WTC11 (cell line): ENCODE measurements around the gene PPWD1. TPM values are rescaled to one million over a fixed set of nuclear protein-coding genes. Genes with fewer than 3 reads are reported as not detected.

Experiments
- ATAC-seq: fragments of 200-7000 bp; cut with Tn5 transposase; 2 replicates; pipeline ENCODE4 v1.10.0; 2021; ENCODE audit warnings: mild to moderate bottlenecking, moderate library complexity
- Bru-seq: library from RNA; stranded (reverse); fragments of 400-500 nt; gene quantifications from one replicate; lab custom pipeline; 2021; lab: Mats Ljungman, UMichigan
- CTCF ChIA-PET: fragments of 300-600 bp; sonication (Branson Sonifier 250); formaldehyde crosslinking; loops from one replicate; lab custom pipeline; 2021; ENCODE audit warnings: antibody characterized with exemption; lab: Charles Lee
- POLR2A ChIA-PET: fragments of 350-600 bp; sonication (Branson Sonifier 250); formaldehyde crosslinking; loops from one replicate; lab custom pipeline; 2021; ENCODE audit warnings: antibody characterized with exemption; lab: Charles Lee
- DNase-seq: peaks from one replicate; pipeline ENCODE4 v3.0.0; 2021; ENCODE audit warnings: low spot score
- H3K27ac Mint-ChIP-seq: 2 replicates; pipeline ENCODE4 v1.8.0; 2021; ENCODE audit warnings: mixed read lengths
- H3K27me3 Mint-ChIP-seq: 2 replicates; pipeline ENCODE4 v1.8.0; 2021; ENCODE audit warnings: low read depth, mild to moderate bottlenecking, moderate library complexity, mixed read lengths
- H3K36me3 Mint-ChIP-seq: 2 replicates; pipeline ENCODE4 v1.8.0; 2021; ENCODE audit warnings: mixed read lengths
- H3K4me1 Mint-ChIP-seq: 2 replicates; pipeline ENCODE4 v1.8.0; 2022; ENCODE audit warnings: mixed read lengths
- H3K4me3 Mint-ChIP-seq: 2 replicates; pipeline ENCODE4 v1.8.0; 2021; ENCODE audit warnings: mild to moderate bottlenecking, moderate library complexity, mixed read lengths
- H3K9me3 Mint-ChIP-seq: 2 replicates; pipeline ENCODE4 v1.8.0; 2021; ENCODE audit warnings: mixed read lengths
- ATF1 ChIP-seq: sonication (generic); formaldehyde crosslinking; IDR thresholded peaks from 2 replicates; pipeline ENCODE4 v1.8.1; 2023; ENCODE audit warnings: mild to moderate bottlenecking, moderate library complexity, missing genetic modification reagents
- CREM ChIP-seq: sonication (generic); formaldehyde crosslinking; IDR thresholded peaks from 2 replicates; pipeline ENCODE4 v1.8.1; 2022; ENCODE audit warnings: mild to moderate bottlenecking, missing genetic modification reagents, moderate library complexity
- ELF4 ChIP-seq: sonication (generic); formaldehyde crosslinking; IDR thresholded peaks from 2 replicates; pipeline ENCODE4 v1.8.1; 2022; ENCODE audit warnings: low read depth, mild to moderate bottlenecking, moderate library complexity, missing genetic modification reagents
- GABPB1 ChIP-seq: sonication (generic); formaldehyde crosslinking; IDR thresholded peaks from 2 replicates; pipeline ENCODE4 v1.8.1; 2023; ENCODE audit warnings: mild to moderate bottlenecking, missing genetic modification reagents
- GTF2I ChIP-seq: fragments of 250-450 bp; sonication (Bioruptor Pico); conservative IDR thresholded peaks from 2 replicates; pipeline ENCODE4 v1.4.0; 2021; ENCODE audit warnings: mild to moderate bottlenecking
- HMGA2 ChIP-seq: fragments of 250-450 bp; sonication (Bioruptor Pico); IDR thresholded peaks from 2 replicates; pipeline ENCODE4 v1.4.0; 2021; ENCODE audit warnings: mild to moderate bottlenecking, moderate library complexity
- KAT7 ChIP-seq: sonication (generic); formaldehyde crosslinking; IDR thresholded peaks from 2 replicates; pipeline ENCODE4 v1.8.1; 2023; ENCODE audit warnings: missing genetic modification reagents, mild to moderate bottlenecking, borderline replicate concordance
- NFATC4 ChIP-seq: fragments of 250-450 bp; sonication (Bioruptor Pico); IDR thresholded peaks from 2 replicates; pipeline ENCODE4 v1.9.0; 2021; ENCODE audit warnings: mild to moderate bottlenecking
- NFYB ChIP-seq: sonication (generic); formaldehyde crosslinking; conservative IDR thresholded peaks from 2 replicates; pipeline ENCODE4 v1.8.0; 2022; ENCODE audit warnings: low read depth, missing genetic modification reagents
- SP1 ChIP-seq: sonication (generic); formaldehyde crosslinking; conservative IDR thresholded peaks from 2 replicates; pipeline ENCODE4 v1.8.1; 2022; ENCODE audit warnings: missing genetic modification reagents
- ZNF671 ChIP-seq: fragments of 250-450 bp; sonication (Bioruptor Pico); IDR thresholded peaks from 2 replicates; pipeline ENCODE4 v1.8.0; 2021; ENCODE audit warnings: mild to moderate bottlenecking
- long read RNA-seq, 3 experiments: library from RNA in 1 of 3; library from capped mRNA in 1 of 3; library from polyadenylated mRNA in 1 of 3; unstranded in 2 of 3; stranded (forward) in 1 of 3; transcript quantifications; one replicate each; pipeline ENCODE4 v2.0.0, GENCODE V29; 2021
- total RNA-seq: library from RNA; stranded (reverse); gene quantifications from 3 replicates; pipeline ENCODE4 v1.2.3, GENCODE V29; 2021
- TF ChIP-seq, protein P1 (sequence below): sonication (generic); formaldehyde crosslinking; IDR thresholded peaks from 2 replicates; pipeline ENCODE4 v1.8.0; 2023; ENCODE audit warnings: missing genetic modification reagents, mild to moderate bottlenecking, borderline replicate concordance
- TF ChIP-seq, protein P2 (sequence below): fragments of 250-450 bp; sonication (Bioruptor Pico); IDR thresholded peaks from 2 replicates; pipeline ENCODE4 v1.9.0; 2021; ENCODE audit warnings: mild to moderate bottlenecking
- TF ChIP-seq, protein P3 (sequence below): fragments of 250-450 bp; sonication (Bioruptor Pico); IDR thresholded peaks from 2 replicates; pipeline ENCODE4 v1.8.0; 2021; ENCODE audit warnings: mild to moderate bottlenecking
- TF ChIP-seq, protein P4 (sequence below): sonication (generic); formaldehyde crosslinking; IDR thresholded peaks from 2 replicates; pipeline ENCODE4 v1.8.0; 2023; ENCODE audit warnings: mild to moderate bottlenecking, missing genetic modification reagents
- TF ChIP-seq, protein P5 (sequence below): sonication (generic); formaldehyde crosslinking; IDR thresholded peaks from 2 replicates; pipeline ENCODE4 v1.8.1; 2022; ENCODE audit warnings: low read depth, mild to moderate bottlenecking, moderate library complexity, missing genetic modification reagents, borderline replicate concordance
- TF ChIP-seq, protein P6 (sequence below): sonication (generic); formaldehyde crosslinking; IDR thresholded peaks from 2 replicates; pipeline ENCODE4 v1.8.1; 2023; ENCODE audit warnings: mild to moderate bottlenecking, missing genetic modification reagents
- TF ChIP-seq, protein P7 (sequence below): sonication (generic); formaldehyde crosslinking; IDR thresholded peaks from 2 replicates; pipeline ENCODE4 v1.8.0; 2022; ENCODE audit warnings: mild to moderate bottlenecking, missing genetic modification reagents

The PPWD1 gene
- 34.7 to 36.4 TPM (median 35.7 TPM) in 3 replicates for total RNA-seq
- Bru-seq, nascent RNA = percentile 93 among the genes with signal in this experiment
- long read RNA-seq, experiment 1, transcript PPWD1-201 (11 exons, 2,166 nt) = major isoform, 161 of 216 reads
- long read RNA-seq, experiment 1, partial matches to known transcripts = 13 of 216 reads
- long read RNA-seq, experiment 1, other reads (novel, unspliced or antisense) = 37 of 216 reads
- long read RNA-seq, experiment 2, transcript PPWD1-201 (11 exons, 2,166 nt) = major isoform, 27 of 48 reads
- long read RNA-seq, experiment 2, partial matches to known transcripts = 8 of 48 reads
- long read RNA-seq, experiment 2, other reads (novel, unspliced or antisense) = 9 of 48 reads
- long read RNA-seq, experiment 3, transcript PPWD1-201 (11 exons, 2,166 nt) = major isoform, 102 of 115 reads
- long read RNA-seq, experiment 3, partial matches to known transcripts = 4 of 115 reads
- long read RNA-seq, experiment 3, other reads (novel, unspliced or antisense) = 8 of 115 reads

DNA sequence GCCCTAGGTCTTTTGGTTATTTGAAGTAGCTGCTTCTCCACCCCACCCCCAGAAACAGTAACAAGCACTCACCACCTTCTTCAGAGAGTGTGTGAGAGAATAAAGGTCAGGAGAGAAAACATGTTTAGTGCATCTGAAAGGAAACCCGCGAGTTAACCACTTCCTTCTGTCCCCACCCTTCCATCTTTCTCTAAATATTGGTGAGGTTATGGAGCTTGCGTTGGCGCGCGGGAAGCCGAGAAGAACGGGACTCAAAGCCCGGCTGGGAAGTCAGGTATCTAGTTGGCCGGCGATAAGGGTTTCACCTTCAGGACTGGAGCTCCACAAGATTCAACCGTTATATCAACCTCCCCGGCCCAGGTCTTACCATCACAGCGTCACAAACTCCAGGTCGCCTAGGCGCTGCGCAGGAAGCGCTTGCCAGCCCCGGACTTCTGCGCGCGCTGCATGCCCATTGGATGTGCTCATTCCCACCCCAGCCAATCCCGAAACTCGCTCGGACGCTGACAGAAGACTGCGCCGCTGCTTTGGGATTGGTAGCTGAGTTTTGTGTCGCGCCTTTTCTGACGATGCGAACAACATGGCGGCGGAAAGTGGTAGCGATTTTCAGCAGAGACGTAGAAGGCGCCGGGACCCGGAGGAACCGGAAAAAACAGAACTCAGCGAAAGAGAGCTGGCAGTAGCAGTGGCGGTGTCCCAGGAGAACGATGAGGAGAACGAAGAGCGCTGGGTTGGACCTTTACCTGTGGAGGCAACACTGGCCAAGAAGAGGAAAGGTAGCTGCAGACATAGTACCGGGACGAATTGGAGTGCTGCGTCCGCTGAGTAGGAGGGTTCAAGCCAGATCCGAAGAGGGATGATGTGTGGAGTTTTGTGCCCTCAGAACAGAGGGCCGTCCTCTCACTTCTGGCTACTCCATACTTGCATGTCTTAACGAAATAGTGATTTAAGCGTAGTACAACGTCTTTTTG is at the start of gene PPWD1, which contains the start of gene CENPK:
Gene PPWD1 (plus strand): TSS at position 566 of the 971 bp plus-strand sequence. CDS start 15 bp downstream, at position 581.
Gene CENPK (minus strand): TSS at position 438 of the 971 bp plus-strand sequence. CDS start 8,261 bp downstream, outside the sequence.
- no peaks in the 10 kb centered on the region for H3K27me3 Mint-ChIP-seq
- peak; percentile 78 for TF ChIP-seq SP1 (CRISPR knock-in tag)
- TF ChIP-seq, protein P1, sequence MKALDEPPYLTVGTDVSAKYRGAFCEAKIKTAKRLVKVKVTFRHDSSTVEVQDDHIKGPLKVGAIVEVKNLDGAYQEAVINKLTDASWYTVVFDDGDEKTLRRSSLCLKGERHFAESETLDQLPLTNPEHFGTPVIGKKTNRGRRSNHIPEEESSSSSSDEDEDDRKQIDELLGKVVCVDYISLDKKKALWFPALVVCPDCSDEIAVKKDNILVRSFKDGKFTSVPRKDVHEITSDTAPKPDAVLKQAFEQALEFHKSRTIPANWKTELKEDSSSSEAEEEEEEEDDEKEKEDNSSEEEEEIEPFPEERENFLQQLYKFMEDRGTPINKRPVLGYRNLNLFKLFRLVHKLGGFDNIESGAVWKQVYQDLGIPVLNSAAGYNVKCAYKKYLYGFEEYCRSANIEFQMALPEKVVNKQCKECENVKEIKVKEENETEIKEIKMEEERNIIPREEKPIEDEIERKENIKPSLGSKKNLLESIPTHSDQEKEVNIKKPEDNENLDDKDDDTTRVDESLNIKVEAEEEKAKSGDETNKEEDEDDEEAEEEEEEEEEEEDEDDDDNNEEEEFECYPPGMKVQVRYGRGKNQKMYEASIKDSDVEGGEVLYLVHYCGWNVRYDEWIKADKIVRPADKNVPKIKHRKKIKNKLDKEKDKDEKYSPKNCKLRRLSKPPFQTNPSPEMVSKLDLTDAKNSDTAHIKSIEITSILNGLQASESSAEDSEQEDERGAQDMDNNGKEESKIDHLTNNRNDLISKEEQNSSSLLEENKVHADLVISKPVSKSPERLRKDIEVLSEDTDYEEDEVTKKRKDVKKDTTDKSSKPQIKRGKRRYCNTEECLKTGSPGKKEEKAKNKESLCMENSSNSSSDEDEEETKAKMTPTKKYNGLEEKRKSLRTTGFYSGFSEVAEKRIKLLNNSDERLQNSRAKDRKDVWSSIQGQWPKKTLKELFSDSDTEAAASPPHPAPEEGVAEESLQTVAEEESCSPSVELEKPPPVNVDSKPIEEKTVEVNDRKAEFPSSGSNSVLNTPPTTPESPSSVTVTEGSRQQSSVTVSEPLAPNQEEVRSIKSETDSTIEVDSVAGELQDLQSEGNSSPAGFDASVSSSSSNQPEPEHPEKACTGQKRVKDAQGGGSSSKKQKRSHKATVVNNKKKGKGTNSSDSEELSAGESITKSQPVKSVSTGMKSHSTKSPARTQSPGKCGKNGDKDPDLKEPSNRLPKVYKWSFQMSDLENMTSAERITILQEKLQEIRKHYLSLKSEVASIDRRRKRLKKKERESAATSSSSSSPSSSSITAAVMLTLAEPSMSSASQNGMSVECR = no peak; the same call in 1 of the 2 replicates
- TF ChIP-seq, protein P2, sequence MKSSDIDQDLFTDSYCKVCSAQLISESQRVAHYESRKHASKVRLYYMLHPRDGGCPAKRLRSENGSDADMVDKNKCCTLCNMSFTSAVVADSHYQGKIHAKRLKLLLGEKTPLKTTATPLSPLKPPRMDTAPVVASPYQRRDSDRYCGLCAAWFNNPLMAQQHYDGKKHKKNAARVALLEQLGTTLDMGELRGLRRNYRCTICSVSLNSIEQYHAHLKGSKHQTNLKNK (CRISPR knock-in tag) = no peak
- TF ChIP-seq, protein P3, sequence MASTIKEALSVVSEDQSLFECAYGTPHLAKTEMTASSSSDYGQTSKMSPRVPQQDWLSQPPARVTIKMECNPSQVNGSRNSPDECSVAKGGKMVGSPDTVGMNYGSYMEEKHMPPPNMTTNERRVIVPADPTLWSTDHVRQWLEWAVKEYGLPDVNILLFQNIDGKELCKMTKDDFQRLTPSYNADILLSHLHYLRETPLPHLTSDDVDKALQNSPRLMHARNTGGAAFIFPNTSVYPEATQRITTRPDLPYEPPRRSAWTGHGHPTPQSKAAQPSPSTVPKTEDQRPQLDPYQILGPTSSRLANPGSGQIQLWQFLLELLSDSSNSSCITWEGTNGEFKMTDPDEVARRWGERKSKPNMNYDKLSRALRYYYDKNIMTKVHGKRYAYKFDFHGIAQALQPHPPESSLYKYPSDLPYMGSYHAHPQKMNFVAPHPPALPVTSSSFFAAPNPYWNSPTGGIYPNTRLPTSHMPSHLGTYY (CRISPR knock-in tag) = no peak
- no peak for TF ChIP-seq ATF1 (CRISPR knock-in tag)
- TF ChIP-seq CREM = peak; percentile 98
- TF ChIP-seq, protein P4, sequence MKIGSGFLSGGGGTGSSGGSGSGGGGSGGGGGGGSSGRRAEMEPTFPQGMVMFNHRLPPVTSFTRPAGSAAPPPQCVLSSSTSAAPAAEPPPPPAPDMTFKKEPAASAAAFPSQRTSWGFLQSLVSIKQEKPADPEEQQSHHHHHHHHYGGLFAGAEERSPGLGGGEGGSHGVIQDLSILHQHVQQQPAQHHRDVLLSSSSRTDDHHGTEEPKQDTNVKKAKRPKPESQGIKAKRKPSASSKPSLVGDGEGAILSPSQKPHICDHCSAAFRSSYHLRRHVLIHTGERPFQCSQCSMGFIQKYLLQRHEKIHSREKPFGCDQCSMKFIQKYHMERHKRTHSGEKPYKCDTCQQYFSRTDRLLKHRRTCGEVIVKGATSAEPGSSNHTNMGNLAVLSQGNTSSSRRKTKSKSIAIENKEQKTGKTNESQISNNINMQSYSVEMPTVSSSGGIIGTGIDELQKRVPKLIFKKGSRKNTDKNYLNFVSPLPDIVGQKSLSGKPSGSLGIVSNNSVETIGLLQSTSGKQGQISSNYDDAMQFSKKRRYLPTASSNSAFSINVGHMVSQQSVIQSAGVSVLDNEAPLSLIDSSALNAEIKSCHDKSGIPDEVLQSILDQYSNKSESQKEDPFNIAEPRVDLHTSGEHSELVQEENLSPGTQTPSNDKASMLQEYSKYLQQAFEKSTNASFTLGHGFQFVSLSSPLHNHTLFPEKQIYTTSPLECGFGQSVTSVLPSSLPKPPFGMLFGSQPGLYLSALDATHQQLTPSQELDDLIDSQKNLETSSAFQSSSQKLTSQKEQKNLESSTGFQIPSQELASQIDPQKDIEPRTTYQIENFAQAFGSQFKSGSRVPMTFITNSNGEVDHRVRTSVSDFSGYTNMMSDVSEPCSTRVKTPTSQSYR (CRISPR knock-in tag) = 0 out of 2 replicates have a peak, but pooled peaks have one; percentile 7
- no peak for TF ChIP-seq ELF4 (CRISPR knock-in tag)
- TF ChIP-seq, protein P5, sequence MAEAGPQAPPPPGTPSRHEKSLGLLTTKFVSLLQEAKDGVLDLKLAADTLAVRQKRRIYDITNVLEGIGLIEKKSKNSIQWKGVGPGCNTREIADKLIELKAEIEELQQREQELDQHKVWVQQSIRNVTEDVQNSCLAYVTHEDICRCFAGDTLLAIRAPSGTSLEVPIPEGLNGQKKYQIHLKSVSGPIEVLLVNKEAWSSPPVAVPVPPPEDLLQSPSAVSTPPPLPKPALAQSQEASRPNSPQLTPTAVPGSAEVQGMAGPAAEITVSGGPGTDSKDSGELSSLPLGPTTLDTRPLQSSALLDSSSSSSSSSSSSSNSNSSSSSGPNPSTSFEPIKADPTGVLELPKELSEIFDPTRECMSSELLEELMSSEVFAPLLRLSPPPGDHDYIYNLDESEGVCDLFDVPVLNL (CRISPR knock-in tag) = peak; percentile 94
- TF ChIP-seq ZNF671 (CRISPR knock-in tag) = no peak
- peak; percentile 96 for TF ChIP-seq NFYB (CRISPR knock-in tag)
- no peak for TF ChIP-seq NFATC4 (CRISPR knock-in tag)
- TF ChIP-seq, protein P6, sequence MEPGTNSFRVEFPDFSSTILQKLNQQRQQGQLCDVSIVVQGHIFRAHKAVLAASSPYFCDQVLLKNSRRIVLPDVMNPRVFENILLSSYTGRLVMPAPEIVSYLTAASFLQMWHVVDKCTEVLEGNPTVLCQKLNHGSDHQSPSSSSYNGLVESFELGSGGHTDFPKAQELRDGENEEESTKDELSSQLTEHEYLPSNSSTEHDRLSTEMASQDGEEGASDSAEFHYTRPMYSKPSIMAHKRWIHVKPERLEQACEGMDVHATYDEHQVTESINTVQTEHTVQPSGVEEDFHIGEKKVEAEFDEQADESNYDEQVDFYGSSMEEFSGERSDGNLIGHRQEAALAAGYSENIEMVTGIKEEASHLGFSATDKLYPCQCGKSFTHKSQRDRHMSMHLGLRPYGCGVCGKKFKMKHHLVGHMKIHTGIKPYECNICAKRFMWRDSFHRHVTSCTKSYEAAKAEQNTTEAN (CRISPR knock-in tag) = 0 out of 2 replicates have a peak, but pooled peaks have one; percentile 39
- TF ChIP-seq, protein P7, sequence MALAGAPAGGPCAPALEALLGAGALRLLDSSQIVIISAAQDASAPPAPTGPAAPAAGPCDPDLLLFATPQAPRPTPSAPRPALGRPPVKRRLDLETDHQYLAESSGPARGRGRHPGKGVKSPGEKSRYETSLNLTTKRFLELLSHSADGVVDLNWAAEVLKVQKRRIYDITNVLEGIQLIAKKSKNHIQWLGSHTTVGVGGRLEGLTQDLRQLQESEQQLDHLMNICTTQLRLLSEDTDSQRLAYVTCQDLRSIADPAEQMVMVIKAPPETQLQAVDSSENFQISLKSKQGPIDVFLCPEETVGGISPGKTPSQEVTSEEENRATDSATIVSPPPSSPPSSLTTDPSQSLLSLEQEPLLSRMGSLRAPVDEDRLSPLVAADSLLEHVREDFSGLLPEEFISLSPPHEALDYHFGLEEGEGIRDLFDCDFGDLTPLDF (CRISPR knock-in tag) = 0 out of 2 replicates have a peak, but pooled peaks have one; percentile 32
- no peak for TF ChIP-seq KAT7 (CRISPR knock-in tag)
- peak; percentile 60; the same call in 1 of the 2 replicates for TF ChIP-seq GABPB1
- no peak for TF ChIP-seq GTF2I (CRISPR knock-in tag)
- TF ChIP-seq HMGA2 = no peak

More for the DNA sequence above, at the start of gene PPWD1, which contains the start of gene CENPK:
- CTCF ChIA-PET = interaction anchor here (0.6 kb wide), 1 partner anchor 80 kb away, joined by 4 read pairs; no protein-coding TSS in a partner anchor
- no peaks in the 10 kb centered on the region for H3K9me3 Mint-ChIP-seq
- ATAC-seq (peak; percentile 100), DNase-seq (peak; percentile 96)
- peak within 1 kb of the TSS; percentile 100 for H3K27ac Mint-ChIP-seq
- peaks cover 17% of the 10 kb centered on the region for H3K4me1 Mint-ChIP-seq
- POLR2A ChIA-PET = interaction anchor here (1.0 to 1.3 kb wide), 2 partner anchors 56 to 63 kb away, joined by 4 to 6 read pairs; no protein-coding TSS in a partner anchor
- H3K36me3 Mint-ChIP-seq = peaks cover 8% of the 10 kb centered on the region
- H3K4me3 Mint-ChIP-seq = peak within 1 kb of the TSS; percentile 100
